Loucy (cell line): ENCODE data around the gene HS6ST2.

Experiments
- H2AFZ ChIP-seq: fragments of 200-600 bp; sonication (generic); 2 replicates; pipeline ENCODE4 v1.6.0; 2016; ENCODE audit warnings: antibody characterized with exemption, mild to moderate bottlenecking, low read length, moderate library complexity
- H3F3A ChIP-seq: fragments of 200-600 bp; 2 replicates; pipeline ENCODE4 v1.6.0; 2016; ENCODE audit warnings: antibody characterized with exemption, low read depth, mild to moderate bottlenecking
- H3K27me3 ChIP-seq: fragments of 200-600 bp; sonication (generic); 2 replicates; pipeline ENCODE4 v1.6.1; 2014; ENCODE audit warnings: low read length, mild to moderate bottlenecking; ENCODE audit not compliant: insufficient read depth, poor library complexity, severe bottlenecking
- H3K36me3 ChIP-seq: fragments of 200-600 bp; sonication (generic); 2 replicates; pipeline ENCODE4 v1.6.1; 2016; ENCODE audit warnings: low read length; ENCODE audit not compliant: insufficient read depth
- H3K4me1 ChIP-seq: fragments of 200-600 bp; sonication (generic); 2 replicates; pipeline ENCODE4 v1.5.1; 2014; ENCODE audit warnings: low read length, mild to moderate bottlenecking; ENCODE audit not compliant: insufficient read depth, poor library complexity, severe bottlenecking
- H3K4me2 ChIP-seq: fragments of 200-600 bp; sonication (generic); 2 replicates; pipeline ENCODE4 v1.6.0; 2014; ENCODE audit warnings: antibody characterized with exemption, low read length, low read depth, mild to moderate bottlenecking; ENCODE audit not compliant: poor library complexity, severe bottlenecking
- H3K4me3 ChIP-seq: fragments of 200-600 bp; sonication (generic); 2 replicates; pipeline ENCODE4 v1.5.1; 2014; ENCODE audit warnings: low read length, mild to moderate bottlenecking, mixed read lengths; ENCODE audit not compliant: poor library complexity, severe bottlenecking
- H3K79me2 ChIP-seq: fragments of 200-600 bp; sonication (generic); 2 replicates; pipeline ENCODE4 v1.6.1; 2014; ENCODE audit warnings: low read length; ENCODE audit not compliant: insufficient read depth
- H3K9ac ChIP-seq: fragments of 200-600 bp; sonication (generic); 2 replicates; pipeline ENCODE4 v1.6.0; 2014; ENCODE audit warnings: mild to moderate bottlenecking, low read depth, low read length, moderate library complexity; ENCODE audit not compliant: poor library complexity, severe bottlenecking
- H3K9me2 ChIP-seq: fragments of 200-600 bp; sonication (generic); replicated peaks from 2 replicates; pipeline ENCODE4 v1.6.1; 2016; ENCODE audit warnings: low read depth, low read length, mixed read lengths
- H3K9me3 ChIP-seq: fragments of 200-600 bp; sonication (generic); 2 replicates; pipeline ENCODE4 v1.6.1; 2014; ENCODE audit warnings: mild to moderate bottlenecking, antibody characterized with exemption, low read length, low read depth; ENCODE audit not compliant: insufficient read depth
- H4K20me1 ChIP-seq: fragments of 200-600 bp; sonication (generic); 2 replicates; pipeline ENCODE4 v1.6.0; 2014; ENCODE audit warnings: antibody characterized with exemption, low read length, mild to moderate bottlenecking; ENCODE audit not compliant: insufficient read depth, poor library complexity, severe bottlenecking
- EZH2phosphoT487 ChIP-seq: fragments of 200-600 bp; IDR thresholded peaks from 2 replicates; pipeline ENCODE4 v1.6.1; 2018; ENCODE audit warnings: antibody characterized with exemption, mild to moderate bottlenecking, moderate library complexity, borderline replicate concordance
- TF ChIP-seq, protein P1 (sequence below): fragments of 200-600 bp; sonication (generic); conservative IDR thresholded peaks from 2 replicates; pipeline ENCODE4 v1.5.1; 2014; ENCODE audit warnings: mild to moderate bottlenecking, antibody characterized with exemption, low read length

The HS6ST2 gene

GRCh38 chrX:132671229-132671641, 287.2 kb downstream of the HS6ST2 start:
- TF ChIP-seq, protein P1, sequence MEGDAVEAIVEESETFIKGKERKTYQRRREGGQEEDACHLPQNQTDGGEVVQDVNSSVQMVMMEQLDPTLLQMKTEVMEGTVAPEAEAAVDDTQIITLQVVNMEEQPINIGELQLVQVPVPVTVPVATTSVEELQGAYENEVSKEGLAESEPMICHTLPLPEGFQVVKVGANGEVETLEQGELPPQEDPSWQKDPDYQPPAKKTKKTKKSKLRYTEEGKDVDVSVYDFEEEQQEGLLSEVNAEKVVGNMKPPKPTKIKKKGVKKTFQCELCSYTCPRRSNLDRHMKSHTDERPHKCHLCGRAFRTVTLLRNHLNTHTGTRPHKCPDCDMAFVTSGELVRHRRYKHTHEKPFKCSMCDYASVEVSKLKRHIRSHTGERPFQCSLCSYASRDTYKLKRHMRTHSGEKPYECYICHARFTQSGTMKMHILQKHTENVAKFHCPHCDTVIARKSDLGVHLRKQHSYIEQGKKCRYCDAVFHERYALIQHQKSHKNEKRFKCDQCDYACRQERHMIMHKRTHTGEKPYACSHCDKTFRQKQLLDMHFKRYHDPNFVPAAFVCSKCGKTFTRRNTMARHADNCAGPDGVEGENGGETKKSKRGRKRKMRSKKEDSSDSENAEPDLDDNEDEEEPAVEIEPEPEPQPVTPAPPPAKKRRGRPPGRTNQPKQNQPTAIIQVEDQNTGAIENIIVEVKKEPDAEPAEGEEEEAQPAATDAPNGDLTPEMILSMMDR = no peak
- no peak for TF ChIP-seq EZH2phosphoT487
- H4K20me1 ChIP-seq = no peaks in the 10 kb centered on the region
- H3K4me3 ChIP-seq = no peak overlapping the region
- no peaks in the 10 kb centered on the region for H3F3A ChIP-seq
- H3K9ac ChIP-seq = no peak overlapping the region
- no peaks in the 10 kb centered on the region for H3K27me3 ChIP-seq
- H3K9me3 ChIP-seq = no peaks in the 10 kb centered on the region
- no peak overlapping the region for H2AFZ ChIP-seq
- no peak overlapping the region for H3K4me2 ChIP-seq
- H3K79me2 ChIP-seq = no peaks in the 10 kb centered on the region
- H3K36me3 ChIP-seq = no peaks in the 10 kb centered on the region
- H3K9me2 ChIP-seq = no peaks in the 10 kb centered on the region
- H3K4me1 ChIP-seq = no peaks in the 10 kb centered on the region

GRCh38 chrX:132669142-132669541, 289.3 kb downstream of the HS6ST2 start:
- Histone ChIP-seq H3K4me1 (no peaks in the 10 kb centered on the region), H3K9me2 (no peaks in the 10 kb centered on the region), H3K9me3 (no peaks in the 10 kb centered on the region), H3K9ac (no peak overlapping the region), H2AFZ (no peak overlapping the region), H3K27me3 (no peaks in the 10 kb centered on the region), H3F3A (no peaks in the 10 kb centered on the region), H3K79me2 (no peaks in the 10 kb centered on the region), H3K36me3 (no peaks in the 10 kb centered on the region), H3K4me2 (no peak overlapping the region), H3K4me3 (no peak overlapping the region), H4K20me1 (no peaks in the 10 kb centered on the region)
- TF ChIP-seq, protein P1 = no peak
- TF ChIP-seq EZH2phosphoT487 = no peak

GRCh38 chrX:132668178-132668577, 290.3 kb downstream of the HS6ST2 start:
- Histone ChIP-seq H4K20me1 (no peaks in the 10 kb centered on the region), H2AFZ (no peak overlapping the region), H3K4me1 (no peaks in the 10 kb centered on the region), H3K4me3 (no peak overlapping the region), H3K9me3 (no peaks in the 10 kb centered on the region), H3K9ac (no peak overlapping the region), H3K36me3 (no peaks in the 10 kb centered on the region), H3K4me2 (no peak overlapping the region), H3K27me3 (no peaks in the 10 kb centered on the region), H3K79me2 (no peaks in the 10 kb centered on the region), H3F3A (no peaks in the 10 kb centered on the region), H3K9me2 (no peaks in the 10 kb centered on the region)
- no peak for TF ChIP-seq EZH2phosphoT487
- TF ChIP-seq, protein P1 = no peak
